SKM-1 (cell line): ENCODE data around the gene CCDC150.
"Not testable (repeated sequence)": the region's sequence is repeated elsewhere in the genome, so short reads cannot be mapped to it uniquely, and the experiment has no call there.

ENCODE experiments used
- DNase-seq: peaks from one replicate; lab custom pipeline; 2025; ENCODE audit not compliant: unreplicated experiment; lab: John Stamatoyannopoulos, UW

Gene CCDC150

GRCh38 chr2:196639180-196640030 is at the start of gene CCDC150:
TSS of gene CCDC150 (plus strand) at chr2:196639715. CDS start at chr2:196639767, 52 bp downstream.
- peak; percentile 77 for DNase-seq

- DNase-seq: no peak
Observed at GRCh38 chr2:196590286-196590685, 49.2 kb upstream of the CCDC150 start.

GRCh38 chr2:196591004-196591403 is 48.5 kb upstream of the CCDC150 start:
- no peak for DNase-seq

GRCh38 chr2:196591621-196592022 is 47.9 kb upstream of the CCDC150 start:
- no peak for DNase-seq

GRCh38 chr2:196592331-196592910 is 47.1 kb upstream of the CCDC150 start:
- DNase-seq: no peak

- DNase-seq: no peak
Observed at GRCh38 chr2:196592911-196593881, 46.3 kb upstream of the CCDC150 start, which contains the start of gene HECW2. TSS of gene HECW2 (minus strand) at chr2:196593554.

GRCh38 chr2:196594158-196594557 is 45.4 kb upstream of the CCDC150 start:
- DNase-seq: no peak

- DNase-seq: no peak
Observed at GRCh38 chr2:196597531-196597930, 42.0 kb upstream of the CCDC150 start.

GRCh38 chr2:196598412-196598811 is 41.1 kb upstream of the CCDC150 start:
- DNase-seq: no peak

- DNase-seq: no peak
Observed at GRCh38 chr2:196598846-196599245, 40.7 kb upstream of the CCDC150 start.

GRCh38 chr2:196601430-196602306 is 37.8 kb upstream of the CCDC150 start:
- no peak for DNase-seq

GRCh38 chr2:196604196-196604595 is 35.3 kb upstream of the CCDC150 start:
- DNase-seq: no peak

- DNase-seq: no peak
Observed at GRCh38 chr2:196606516-196606915, 33.0 kb upstream of the CCDC150 start.

GRCh38 chr2:196607073-196607472 is 32.4 kb upstream of the CCDC150 start:
- no peak for DNase-seq

- not testable (repeated sequence) for DNase-seq
Observed at GRCh38 chr2:196607896-196608295, 31.6 kb upstream of the CCDC150 start.

- DNase-seq: no peak
Observed at GRCh38 chr2:196609806-196610205, 29.7 kb upstream of the CCDC150 start.

- no peak for DNase-seq
Observed at GRCh38 chr2:196610796-196611195, 28.7 kb upstream of the CCDC150 start.

GRCh38 chr2:196613302-196613701 is 26.2 kb upstream of the CCDC150 start:
- no peak for DNase-seq

- DNase-seq: no peak
Observed at GRCh38 chr2:196617430-196617829, 22.1 kb upstream of the CCDC150 start.

- DNase-seq: no peak
Observed at GRCh38 chr2:196618661-196619060, 20.9 kb upstream of the CCDC150 start.
